GM18517 (cell line): ENCODE results near the gene TMEM63A.
"Not testable (repeated sequence)": the region's sequence is repeated elsewhere in the genome, so short reads cannot be mapped to it uniquely, and the experiment has no call there.

ENCODE experiments used
- ATAC-seq: cut with Tn5 transposase; IDR thresholded peaks from one replicate; pipeline ENCODE4 v1.9.1; 2021; ENCODE audit warnings: mild to moderate bottlenecking, moderate library complexity; ENCODE audit not compliant: unreplicated experiment

TMEM63A gene

DNA sequence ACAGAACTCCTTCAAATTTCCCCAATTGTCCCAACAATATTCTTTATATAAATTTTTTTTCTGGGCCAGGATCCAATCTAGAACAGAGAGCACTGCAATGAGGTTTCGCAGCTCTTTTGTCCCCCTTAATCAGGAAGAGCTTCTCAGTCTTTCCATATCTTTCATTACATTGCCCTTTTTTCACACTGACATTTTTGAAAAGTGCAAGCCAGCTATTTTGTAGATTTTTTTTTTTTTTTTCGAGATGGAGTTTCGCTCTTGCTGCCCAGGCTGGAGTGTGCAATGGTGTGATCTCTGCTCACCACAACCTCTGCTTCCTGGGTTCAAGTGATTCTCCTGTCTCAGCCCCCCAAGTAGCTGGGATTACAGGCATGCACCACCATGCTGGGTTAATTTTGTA, 75.4 kb downstream of the TMEM63A start:
- ATAC-seq, result not testable (repeated sequence)

DNA sequence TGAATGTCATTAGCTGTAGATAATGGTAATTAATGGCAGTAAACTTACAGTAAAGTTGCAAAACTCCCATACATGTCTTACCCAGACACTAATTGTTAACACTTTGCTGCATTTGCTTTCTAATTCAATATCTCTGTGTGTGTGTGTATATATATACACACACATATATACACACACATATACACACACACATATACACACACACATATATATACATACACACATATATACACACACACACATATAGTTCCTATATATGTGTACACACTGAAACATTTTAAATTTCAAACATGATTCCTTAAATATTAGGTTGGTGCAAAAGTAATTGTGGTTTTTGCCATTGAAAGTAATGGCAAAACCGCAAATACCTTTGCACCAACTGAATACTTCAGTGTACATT, 75.9 kb downstream of the TMEM63A start:
- ATAC-seq, result no peak

GRCh38 chr1:225801146-225801545, 81.0 kb downstream of the TMEM63A start:
- not testable (repeated sequence) for ATAC-seq

GRCh38 chr1:225796097-225796496, 86.1 kb downstream of the TMEM63A start:
- ATAC-seq, result not testable (repeated sequence)
